GM19463 (cell line): Measurements from ENCODE around the gene EFCAB10.
"Not testable (repeated sequence)": the region's sequence is repeated elsewhere in the genome, so short reads cannot be mapped to it uniquely, and the experiment has no call there.

Source experiments
- ATAC-seq: cut with Tn5 transposase; IDR thresholded peaks from one replicate; pipeline ENCODE4 v1.9.1; 2021; ENCODE audit warnings: mild to moderate bottlenecking, moderate library complexity; ENCODE audit not compliant: unreplicated experiment

Gene EFCAB10

GRCh38 chr7:105531792-105532671, 49.3 kb downstream of the EFCAB10 start, which contains the start of gene RINT1:
RINT1 (plus strand) TSS chr7:105532201; CDS start chr7:105532316, 115 bp downstream.
- peak; percentile 93 for ATAC-seq

DNA sequence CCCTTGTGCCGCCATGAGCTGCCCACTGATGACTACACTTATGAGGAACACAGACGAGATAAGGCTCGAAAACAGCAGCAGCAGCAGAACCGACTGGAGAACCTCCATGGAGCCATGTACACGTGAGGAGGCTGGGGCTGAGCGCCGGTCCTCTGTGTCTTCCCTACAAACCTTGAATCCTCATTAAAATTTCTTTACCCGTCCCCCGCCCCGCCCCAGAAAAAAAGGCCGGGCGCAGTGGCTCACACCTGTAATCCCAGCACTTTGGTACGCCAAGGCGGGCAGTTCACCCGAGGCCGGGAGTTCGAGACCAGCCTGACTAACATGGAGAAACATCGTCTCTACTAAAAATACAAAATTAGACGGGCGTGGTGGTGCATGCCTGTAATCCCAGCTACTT, 50.7 kb downstream of the EFCAB10 start:
- no peak for ATAC-seq

GRCh38 chr7:105530126-105530525, 51.2 kb downstream of the EFCAB10 start:
- ATAC-seq: no peak

DNA sequence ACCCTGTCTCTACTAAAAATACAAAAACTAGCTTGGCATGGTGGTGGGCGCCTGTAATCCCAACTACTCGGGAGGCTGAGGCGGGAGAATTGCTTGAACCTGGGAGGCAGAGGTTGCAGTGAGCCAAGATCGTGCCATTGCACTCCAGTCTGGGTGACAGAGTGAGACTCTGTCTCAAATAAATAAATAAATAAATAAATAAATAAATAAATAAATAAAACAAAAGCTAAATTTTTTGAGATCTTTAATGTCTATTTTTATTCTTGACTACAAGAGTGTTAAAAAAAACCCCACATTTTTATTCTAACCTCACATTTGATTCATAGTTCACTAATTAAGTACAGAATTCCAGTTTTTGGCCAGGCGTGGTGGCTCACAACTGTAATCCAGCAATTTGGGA, 53.6 kb downstream of the EFCAB10 start:
- ATAC-seq: not testable (repeated sequence)

DNA sequence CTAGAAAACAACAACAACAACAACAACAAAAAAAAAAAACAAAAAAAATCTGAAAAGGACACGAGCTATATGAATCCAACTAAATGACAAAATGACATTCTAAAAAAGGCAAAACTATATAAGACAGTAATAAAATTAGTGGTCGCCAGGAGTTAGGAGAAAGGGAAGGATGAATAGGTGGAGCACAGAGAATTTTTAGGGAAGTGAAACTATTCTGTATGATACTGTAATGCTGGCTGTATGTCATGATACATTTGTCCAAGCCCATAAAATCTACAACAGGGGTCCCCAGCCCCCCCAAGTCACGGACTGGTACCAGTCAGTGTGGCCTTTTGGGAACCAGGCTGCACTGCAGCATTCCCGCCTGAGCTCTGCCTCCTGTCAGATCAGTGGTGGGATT, 56.5 kb downstream of the EFCAB10 start:
- no peak for ATAC-seq

DNA sequence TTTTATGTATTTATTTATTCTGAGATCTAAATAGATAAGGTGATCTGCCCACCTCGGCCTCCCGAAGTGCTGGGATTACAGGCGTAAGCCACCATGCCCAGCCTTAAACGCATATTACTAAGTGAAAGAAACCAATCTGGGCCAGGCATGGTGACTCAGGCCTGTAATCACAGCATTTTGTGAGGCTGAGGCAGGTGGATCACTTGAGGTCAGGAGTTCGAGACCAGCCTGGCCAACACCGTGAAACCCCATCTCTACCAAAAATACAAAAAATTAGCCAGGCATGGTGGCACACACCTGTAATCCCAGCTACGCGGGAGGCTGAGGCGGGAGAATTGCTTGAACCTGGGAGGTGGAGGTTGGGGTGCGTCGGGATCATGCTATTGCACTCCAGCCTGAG, 56.9 kb downstream of the EFCAB10 start:
- ATAC-seq: not testable (repeated sequence)

- peak; percentile 84 for ATAC-seq
Measured at GRCh38 chr7:105521717-105522463, 59.4 kb downstream of the EFCAB10 start, which contains the start of gene PUS7. PUS7 (minus strand) TSS chr7:105522271; CDS start chr7:105508512, 13,759 bp downstream.

DNA sequence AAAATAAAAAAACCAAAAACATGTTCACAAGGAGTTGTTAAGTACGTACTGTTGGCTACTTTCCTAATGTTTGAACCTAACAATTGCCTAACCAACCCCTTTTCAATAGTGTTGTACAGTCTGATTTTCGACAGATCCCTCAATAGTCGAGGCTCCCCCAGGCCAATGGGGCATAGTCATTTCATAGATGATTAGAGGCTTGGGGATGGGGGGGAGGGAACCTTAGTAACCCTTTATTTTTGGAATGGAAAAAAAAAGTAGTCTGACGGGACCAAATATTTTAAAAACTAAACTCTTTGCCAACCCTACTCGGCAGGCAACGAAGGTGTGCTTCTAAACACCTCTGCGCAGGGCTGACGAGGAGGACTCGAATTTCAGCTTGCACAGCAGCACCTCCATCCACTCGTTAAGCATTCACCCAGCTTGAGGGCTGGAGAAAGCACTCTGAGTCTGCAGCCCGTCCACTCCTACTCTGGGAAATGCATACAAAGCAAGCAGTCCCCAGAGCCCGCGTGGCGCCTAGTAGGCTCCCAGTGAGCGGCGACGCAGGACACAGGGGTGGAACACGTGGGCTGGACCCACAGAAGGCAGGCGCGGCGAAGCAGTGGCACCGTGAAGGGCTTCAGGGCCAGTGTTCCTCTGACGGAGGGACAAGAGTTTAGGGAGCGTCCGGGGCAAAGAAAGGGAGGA, 60.1 kb downstream of the EFCAB10 start:
- ATAC-seq: peak; percentile 35

GRCh38 chr7:105520620-105521019, 60.7 kb downstream of the EFCAB10 start:
- ATAC-seq: not testable (repeated sequence)

GRCh38 chr7:105519353-105519752, 61.9 kb downstream of the EFCAB10 start:
- ATAC-seq: no peak

DNA sequence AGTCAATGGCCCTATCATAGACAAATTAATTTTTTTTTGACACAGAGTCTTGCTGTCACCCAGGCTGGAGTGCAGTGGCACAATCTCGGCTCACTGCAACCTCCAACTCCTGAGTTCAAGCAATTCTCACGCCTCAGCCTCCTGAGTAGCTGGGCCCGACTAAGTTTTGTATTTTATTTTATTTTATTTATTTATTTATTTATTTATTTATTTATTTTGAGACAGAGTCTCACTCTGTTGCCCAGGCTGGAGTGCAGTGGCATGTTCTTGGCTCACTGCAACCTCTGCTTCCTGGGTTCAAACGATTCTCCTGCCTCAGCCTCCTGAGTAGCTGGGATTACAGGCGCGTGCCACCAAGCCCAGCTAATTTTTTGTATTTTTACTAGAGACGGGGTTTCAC, 65.7 kb downstream of the EFCAB10 start:
- ATAC-seq: not testable (repeated sequence)
